Smooth muscle cell (in vitro differentiated cells): Measurements from ENCODE around the gene DNAJC9. TPM values are rescaled to one million over a fixed set of nuclear protein-coding genes. Genes with fewer than 3 reads are reported as not detected.

Experiments used
- DNase-seq: peaks from one replicate; lab custom pipeline; 2025; ENCODE audit not compliant: unreplicated experiment; lab: John Stamatoyannopoulos, UW
- H2AFZ ChIP-seq: fragments of 200-600 bp; sonication (generic); 2 replicates; pipeline ENCODE4 v1.6.0; 2016; ENCODE audit warnings: antibody characterized with exemption, low read depth, mild to moderate bottlenecking
- H3F3A ChIP-seq: fragments of 200-600 bp; sonication (generic); 2 replicates; pipeline ENCODE4 v1.6.0; 2017; ENCODE audit warnings: antibody characterized with exemption, low read depth
- H3K27ac ChIP-seq: fragments of 200-600 bp; sonication (generic); 2 replicates; pipeline ENCODE4 v1.5.1; 2016; ENCODE audit warnings: low read depth, mild to moderate bottlenecking
- H3K27me3 ChIP-seq: fragments of 200-600 bp; sonication (generic); 2 replicates; pipeline ENCODE4 v1.6.1; 2016; ENCODE audit warnings: low read depth, mild to moderate bottlenecking
- H3K36me3 ChIP-seq: fragments of 200-600 bp; sonication (generic); 2 replicates; pipeline ENCODE4 v1.5.1; 2016; ENCODE audit warnings: low read depth
- H3K4me1 ChIP-seq: fragments of 200-600 bp; sonication (generic); 2 replicates; pipeline ENCODE4 v1.5.1; 2016; ENCODE audit warnings: low read depth
- H3K4me2 ChIP-seq: fragments of 200-600 bp; sonication (generic); 2 replicates; pipeline ENCODE4 v1.6.0; 2016; ENCODE audit warnings: mild to moderate bottlenecking
- H3K4me3 ChIP-seq: fragments of 200-600 bp; sonication (generic); 2 replicates; pipeline ENCODE4 v1.5.1; 2016; ENCODE audit warnings: mild to moderate bottlenecking
- H3K79me2 ChIP-seq: fragments of 200-600 bp; sonication (generic); 2 replicates; pipeline ENCODE4 v1.6.0; 2016; ENCODE audit warnings: low read depth, mild to moderate bottlenecking
- H3K9ac ChIP-seq: fragments of 200-600 bp; sonication (generic); 2 replicates; pipeline ENCODE4 v1.6.0; 2016; ENCODE audit warnings: low read depth
- H3K9me3 ChIP-seq: fragments of 200-600 bp; sonication (generic); replicated peaks from 2 replicates; pipeline ENCODE4 v1.5.1; 2016; ENCODE audit warnings: low read depth
- H4K20me1 ChIP-seq: fragments of 200-600 bp; sonication (generic); 2 replicates; pipeline ENCODE4 v1.6.0; 2016; ENCODE audit warnings: low read depth
- WGBS: methylation state at CpG from one replicate; pipeline ENCODE4 v1.1.7; 2016; ENCODE audit warnings: low lambda C conversion rate; 5-methylcytosine and 5-hydroxymethylcytosine counted together
- polyA plus RNA-seq: library from polyadenylated mRNA; unstranded; fragments of >200 nt; fragmentation: Nextera tagmentation; extraction: Ambion mirVana; gene quantifications from 2 replicates; pipeline ENCODE4 v1.2.1, GENCODE V29; 2016
- total RNA-seq: library from RNA; depleted of rRNA; stranded (reverse); fragments of >200 nt; gene quantifications from 2 replicates; pipeline ENCODE4 v1.2.3, GENCODE V29; 2014
- TF ChIP-seq, protein P1 (sequence below): fragments of 200-600 bp; sonication (generic); IDR thresholded peaks from 2 replicates; pipeline ENCODE4 v1.5.1; 2017; ENCODE audit warnings: borderline replicate concordance, mild to moderate bottlenecking, antibody characterized with exemption; ENCODE audit not compliant: insufficient read depth, poor library complexity, severe bottlenecking

The DNAJC9 gene
- total and polyA plus RNA-seq, 2 experiments from 2014 or later = 19.7 to 22.1 TPM

DNA sequence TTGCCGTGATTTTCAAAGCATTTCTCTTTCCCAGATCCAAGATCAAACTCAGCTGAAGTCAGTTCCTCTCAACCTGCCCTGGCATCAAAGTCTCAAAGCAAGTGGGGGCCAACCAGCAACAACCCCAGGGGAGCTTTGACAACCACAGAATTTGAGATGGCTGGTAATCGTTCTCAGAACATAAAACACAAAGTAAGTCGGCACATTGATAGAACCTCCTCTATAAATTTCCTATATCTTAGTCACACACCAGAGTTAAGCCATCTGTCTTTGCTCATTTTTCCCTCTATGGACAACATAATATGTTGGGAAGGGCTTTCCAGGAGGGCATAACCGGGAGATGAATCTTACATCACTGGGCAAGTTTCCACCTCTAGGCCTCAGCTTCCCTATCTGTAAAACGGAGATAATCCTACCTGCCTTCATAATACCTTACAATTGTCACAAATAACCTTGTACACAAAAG lies 1.2 kb upstream of the DNAJC9 start:
- no peak overlapping the region for H3K4me2 ChIP-seq
- H3K27ac ChIP-seq = peak overlapping the region; percentile 72
- no peak for DNase-seq

DNA sequence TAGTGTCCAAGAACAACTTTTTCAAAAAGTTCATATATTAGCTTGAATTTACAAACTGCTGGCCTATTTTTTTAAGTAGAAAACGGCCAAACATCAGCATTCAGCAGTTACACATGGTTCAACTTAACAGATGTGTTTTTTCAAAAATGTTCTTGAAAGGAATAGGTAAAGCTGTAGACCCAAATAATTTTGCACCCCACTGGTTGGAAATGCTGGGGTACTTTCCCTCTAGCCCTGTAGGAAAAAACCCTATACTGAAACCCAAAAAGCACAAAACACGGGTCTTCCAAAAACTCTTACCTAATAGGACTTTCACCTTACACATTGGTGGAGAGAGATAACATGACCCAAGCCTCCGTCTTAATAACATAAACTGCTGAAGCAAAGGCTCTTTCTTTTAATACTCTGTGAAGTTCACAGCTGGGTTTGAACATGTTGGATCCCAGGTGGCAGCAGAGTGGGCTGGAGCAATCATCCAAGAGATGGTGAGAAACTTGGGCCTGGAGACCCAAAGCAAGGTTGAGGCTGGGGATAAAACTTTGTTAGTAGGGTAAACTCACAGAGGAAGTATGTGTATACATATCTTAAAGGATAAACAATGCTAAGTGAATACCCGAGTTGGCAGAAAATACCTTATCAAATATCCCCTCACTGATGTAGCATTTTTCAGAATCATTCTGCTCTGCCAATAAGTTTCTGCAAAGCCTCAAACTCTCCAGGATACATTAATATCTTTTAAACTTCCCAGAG lies 629 bp upstream of the DNAJC9 start:
- Histone ChIP-seq H2AFZ (peak overlapping the region; percentile 67), H3K79me2 (peaks cover 61% of the 10 kb centered on the region), H3K9ac (peak overlapping the region; percentile 24), H3K27me3 (no peaks in the 10 kb centered on the region), H3K4me3 (peak overlapping the region; percentile 70), H3K4me1 (peaks cover 30% of the 10 kb centered on the region), H3K27ac (peak overlapping the region; percentile 72), H3K4me2 (peak overlapping the region; percentile 93), H3K9me3 (no peaks in the 10 kb centered on the region), H3F3A (peaks cover 25% of the 10 kb centered on the region), H4K20me1 (no peaks in the 10 kb centered on the region), H3K36me3 (peaks cover under 1% of the 10 kb centered on the region)
- no peak for DNase-seq
- 57% methylated on average over 4 of the region's 4 CpGs for WGBS
- TF ChIP-seq, protein P1, sequence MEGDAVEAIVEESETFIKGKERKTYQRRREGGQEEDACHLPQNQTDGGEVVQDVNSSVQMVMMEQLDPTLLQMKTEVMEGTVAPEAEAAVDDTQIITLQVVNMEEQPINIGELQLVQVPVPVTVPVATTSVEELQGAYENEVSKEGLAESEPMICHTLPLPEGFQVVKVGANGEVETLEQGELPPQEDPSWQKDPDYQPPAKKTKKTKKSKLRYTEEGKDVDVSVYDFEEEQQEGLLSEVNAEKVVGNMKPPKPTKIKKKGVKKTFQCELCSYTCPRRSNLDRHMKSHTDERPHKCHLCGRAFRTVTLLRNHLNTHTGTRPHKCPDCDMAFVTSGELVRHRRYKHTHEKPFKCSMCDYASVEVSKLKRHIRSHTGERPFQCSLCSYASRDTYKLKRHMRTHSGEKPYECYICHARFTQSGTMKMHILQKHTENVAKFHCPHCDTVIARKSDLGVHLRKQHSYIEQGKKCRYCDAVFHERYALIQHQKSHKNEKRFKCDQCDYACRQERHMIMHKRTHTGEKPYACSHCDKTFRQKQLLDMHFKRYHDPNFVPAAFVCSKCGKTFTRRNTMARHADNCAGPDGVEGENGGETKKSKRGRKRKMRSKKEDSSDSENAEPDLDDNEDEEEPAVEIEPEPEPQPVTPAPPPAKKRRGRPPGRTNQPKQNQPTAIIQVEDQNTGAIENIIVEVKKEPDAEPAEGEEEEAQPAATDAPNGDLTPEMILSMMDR = no peak

More for the DNA sequence above, 1.2 kb upstream of the DNAJC9 start:
- Histone ChIP-seq H3K4me3 (no peak overlapping the region), H4K20me1 (no peaks in the 10 kb centered on the region), H3K4me1 (peaks cover 33% of the 10 kb centered on the region), H3K36me3 (no peaks in the 10 kb centered on the region), H2AFZ (no peak overlapping the region), H3K79me2 (peaks cover 61% of the 10 kb centered on the region), H3K9ac (no peak overlapping the region), H3K27me3 (no peaks in the 10 kb centered on the region), H3K9me3 (no peaks in the 10 kb centered on the region), H3F3A (peaks cover 30% of the 10 kb centered on the region)
- 81% methylated on average over 5 of the region's 5 CpGs for WGBS
- TF ChIP-seq, protein P1 = no peak

DNA sequence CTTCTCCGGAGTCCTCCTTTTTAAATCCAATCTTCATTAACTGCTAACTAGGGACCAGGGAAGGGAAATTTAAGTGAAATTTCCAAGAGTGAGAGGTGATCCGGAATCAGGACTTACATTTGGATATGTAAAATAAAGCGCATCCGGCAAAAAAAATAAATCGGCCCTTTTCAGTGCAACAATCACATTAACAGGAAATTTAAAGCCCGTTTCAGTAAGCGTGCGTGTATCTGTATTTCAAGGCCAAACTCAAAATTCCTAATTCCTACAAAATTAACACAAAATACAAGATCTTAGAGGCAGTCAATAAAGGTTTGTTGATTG lies 771 bp downstream of the DNAJC9 start:
- H2AFZ ChIP-seq = peak overlapping the region; percentile 67
- peak overlapping the region; percentile 70 for H3K4me3 ChIP-seq
- H4K20me1 ChIP-seq = no peaks in the 10 kb centered on the region
- DNase-seq = no peak
- no peaks in the 10 kb centered on the region for H3K27me3 ChIP-seq
- H3K4me2 ChIP-seq = peak overlapping the region; percentile 93
- H3K79me2 ChIP-seq = peaks cover 53% of the 10 kb centered on the region
- TF ChIP-seq, protein P1 = no peak
- 2% methylated on average over 8 of the region's 8 CpGs for whole genome bisulfite sequencing
- H3K27ac ChIP-seq = peak overlapping the region; percentile 72
- no peaks in the 10 kb centered on the region for H3K9me3 ChIP-seq
- peaks cover 24% of the 10 kb centered on the region for H3K4me1 ChIP-seq
- peaks cover 30% of the 10 kb centered on the region for H3F3A ChIP-seq
- H3K9ac ChIP-seq = peak overlapping the region; percentile 57
- H3K36me3 ChIP-seq = peaks cover 12% of the 10 kb centered on the region
